ENCODE measurements around the gene SLC6A14.

Gene SLC6A14

GRCh38 chrX:116436358-116436816 lies at the start of gene SLC6A14:
Gene SLC6A14 (plus strand): TSS chrX:116436606. CDS start chrX:116436710, 104 bp downstream.
- FAIRE-seq, result no peak

- FAIRE-seq, result no peak
These were observed 40.7 kb upstream of the SLC6A14 start for GRCh38 chrX:116395752-116396151.

DNA sequence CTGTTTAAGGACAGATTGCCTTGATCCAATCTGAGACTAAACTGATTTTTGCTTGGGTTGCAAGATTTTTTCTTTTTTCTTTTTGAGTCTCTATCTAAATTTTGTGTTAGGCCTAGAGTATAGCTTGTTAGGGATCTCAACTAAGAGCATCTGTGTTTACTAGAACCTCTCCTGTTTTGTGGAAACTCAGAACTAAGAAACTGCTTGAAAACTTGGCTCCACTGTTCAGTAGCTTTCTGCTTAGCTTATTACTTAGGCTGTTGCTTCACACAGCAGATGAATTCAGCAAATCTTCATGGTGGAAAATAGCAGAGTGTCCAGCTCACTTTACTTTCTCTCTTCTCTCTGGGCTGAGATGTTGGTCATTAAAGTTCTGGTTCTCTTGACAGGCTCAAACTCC lies 36.7 kb upstream of the SLC6A14 start:
- FAIRE-seq, result no peak

GRCh38 chrX:116409219-116409618 lies 27.2 kb upstream of the SLC6A14 start:
- no peak for FAIRE-seq

- no peak for FAIRE-seq
These were observed 23.1 kb upstream of the SLC6A14 start for GRCh38 chrX:116413273-116413672.

GRCh38 chrX:116417214-116417613 lies 19.2 kb upstream of the SLC6A14 start:
- FAIRE-seq, result no peak

DNA sequence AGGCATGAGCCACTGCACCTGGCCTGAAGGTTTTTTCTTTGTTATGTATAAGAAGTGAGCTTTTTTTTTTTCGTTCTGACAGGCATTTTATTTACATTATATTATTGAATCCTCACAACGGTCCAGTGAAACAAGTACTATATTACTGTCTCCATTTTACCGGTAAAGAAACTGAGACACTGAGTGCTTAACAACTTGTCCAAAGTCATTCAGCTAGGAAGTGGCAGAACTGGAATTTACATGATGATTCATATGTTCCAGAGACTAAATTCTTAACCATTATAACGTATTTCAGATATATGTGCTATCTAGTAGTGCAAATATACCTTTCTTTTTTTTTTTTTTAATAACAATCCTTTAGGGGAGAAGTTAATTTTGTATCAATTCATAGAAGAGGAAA lies 18.4 kb upstream of the SLC6A14 start:
- FAIRE-seq, result no peak

GRCh38 chrX:116427978-116428377 lies 8.4 kb upstream of the SLC6A14 start:
- no peak for FAIRE-seq

DNA sequence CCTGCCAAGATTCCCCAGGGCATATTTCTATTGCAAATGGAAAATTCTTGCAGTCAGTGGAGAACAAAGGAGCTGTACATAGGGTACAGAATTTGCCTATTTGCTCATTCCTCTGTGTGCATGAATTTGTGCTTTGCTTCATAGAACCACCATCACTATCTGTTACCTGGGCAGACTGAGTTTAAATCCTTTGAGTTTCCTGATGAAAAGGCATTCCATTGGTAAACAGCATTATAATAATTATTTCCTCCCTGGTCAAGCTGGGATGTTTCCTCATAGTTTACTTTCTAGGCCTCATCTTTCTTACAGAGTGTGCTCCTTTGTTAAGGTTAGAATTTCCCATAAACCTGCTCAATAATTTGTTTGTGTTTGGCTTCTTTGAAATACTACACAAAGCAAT lies 809 bp upstream of the SLC6A14 start:
- FAIRE-seq, result no peak

- no peak for FAIRE-seq
These were observed 12.8 kb downstream of the SLC6A14 start for GRCh38 chrX:116449156-116449555.

- no peak for FAIRE-seq
These were observed 26.4 kb downstream of the SLC6A14 start, which contains the start of gene CT83 for GRCh38 chrX:116462822-116463221. Gene CT83 (minus strand): TSS chrX:116462976. CDS start chrX:116462856, 120 bp downstream.

DNA sequence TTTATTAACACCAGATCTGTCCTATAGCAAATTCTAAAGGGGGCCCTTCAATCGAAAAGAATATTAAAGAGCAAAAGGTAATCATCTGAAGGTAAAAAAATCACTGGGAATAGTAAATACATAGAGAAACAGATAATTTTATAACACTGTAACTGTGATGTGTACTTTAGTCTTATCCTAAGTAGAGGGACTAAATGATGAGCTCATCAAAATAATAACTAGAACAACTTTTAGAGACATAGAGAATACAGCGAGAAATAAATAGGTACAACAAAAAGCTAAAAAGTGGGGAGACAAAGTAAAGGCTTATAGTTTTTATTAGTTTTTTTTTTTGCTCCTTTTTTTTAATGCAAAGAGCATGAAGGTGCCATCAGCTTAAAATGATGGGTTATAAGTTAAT lies 43.7 kb downstream of the SLC6A14 start:
- FAIRE-seq, result no peak

DNA sequence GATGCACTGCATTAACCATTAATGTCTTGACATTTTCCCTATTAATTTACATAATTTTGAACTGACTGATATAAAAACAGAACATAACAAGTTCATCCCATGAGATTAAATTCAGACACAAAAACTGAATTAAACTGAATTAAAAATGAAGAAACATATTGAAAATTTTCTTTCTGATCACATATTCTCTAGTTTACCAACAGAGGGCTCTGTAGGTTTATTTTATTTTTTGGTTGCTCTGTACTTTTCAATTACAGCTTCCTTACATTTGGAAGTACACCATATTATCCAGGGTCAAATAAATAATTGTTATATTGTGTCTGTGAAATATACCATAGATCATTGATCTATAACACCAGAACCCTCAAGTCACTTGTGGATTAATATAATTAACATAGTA lies 53.7 kb downstream of the SLC6A14 start:
- peak; percentile 96 for FAIRE-seq

DNA sequence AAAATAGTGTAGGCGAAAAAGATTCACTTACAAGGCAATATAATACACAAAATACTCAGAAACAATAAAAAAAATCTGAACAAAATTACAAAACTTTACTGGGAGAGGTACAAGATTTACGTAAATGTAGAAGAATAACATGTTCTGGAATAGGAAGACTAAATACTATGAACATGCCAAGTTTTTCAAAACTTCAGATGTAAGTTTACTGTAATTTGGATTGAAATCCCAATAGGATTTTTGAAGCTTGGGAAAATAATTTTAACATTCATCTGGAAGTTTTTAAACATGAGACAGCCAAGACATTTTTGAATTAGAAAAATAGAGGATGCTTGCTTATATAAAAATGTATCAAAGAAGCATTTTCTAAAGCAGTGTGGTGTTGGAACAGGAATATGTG lies 56.9 kb downstream of the SLC6A14 start:
- FAIRE-seq, result no peak

DNA sequence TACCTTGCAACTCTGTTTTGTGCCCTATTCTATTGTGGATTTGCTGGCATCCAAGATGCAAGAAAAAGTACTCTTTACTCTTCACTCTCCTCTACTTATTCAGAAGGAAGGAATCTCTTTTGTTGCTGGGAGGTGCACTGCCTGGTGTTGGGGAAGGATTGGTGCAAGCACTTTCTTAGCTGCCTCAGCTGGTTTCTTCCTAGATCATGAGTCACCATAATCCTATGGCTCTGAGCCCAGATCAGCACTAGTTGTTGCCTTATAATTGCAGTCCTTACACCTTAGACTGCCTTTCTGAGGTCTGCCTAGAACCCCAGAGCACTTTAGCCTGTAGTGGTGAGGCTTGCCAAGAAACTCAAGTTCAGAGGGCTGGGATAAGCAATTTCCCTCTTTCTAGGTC lies 63.4 kb downstream of the SLC6A14 start:
- no peak for FAIRE-seq
